T-helper 1 cell (primary cell): Measurements from ENCODE around the gene RAP2C.

Experiments used
- DNase-seq, 5 donors: peaks; one replicate each; pipeline ENCODE4 v3.0.0-alpha.2; 2012 to 2020
- total RNA-seq, 4 donors: gene quantifications; one replicate each; lab custom pipeline; 2026; lab: John Stamatoyannopoulos, UW

RAP2C gene
- 59.2 to 105 (median 68.3) reads per million in 4 donors for total RNA-seq

DNA sequence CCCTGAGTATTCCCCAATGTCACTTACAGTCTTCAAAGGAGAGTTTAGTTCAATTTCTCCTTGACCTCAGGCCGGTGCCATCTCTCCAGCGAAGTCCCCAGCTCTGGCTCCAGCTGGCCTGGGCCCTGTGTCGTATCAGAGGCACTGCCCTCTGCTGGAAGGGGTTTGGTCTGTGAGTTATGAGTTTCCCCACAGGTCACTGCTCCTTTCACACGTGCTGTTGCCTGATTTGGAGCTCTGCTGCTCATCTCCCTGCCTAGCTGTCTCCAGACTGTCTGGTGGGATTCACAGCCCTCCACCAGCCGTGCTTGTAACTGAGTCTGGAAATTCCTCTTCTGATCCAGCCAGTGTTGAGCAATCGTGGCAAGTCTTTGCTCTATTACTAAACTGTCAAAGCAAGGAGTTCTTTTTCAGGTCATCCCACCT is at the start of gene RAP2C:
Gene RAP2C, minus strand, starts transcription at position 105 of the 426 bp plus-strand sequence. CDS start 2,179 bp downstream, outside the sequence.
- peak; percentile 25 to 66 (median 37) for DNase-seq

DNA sequence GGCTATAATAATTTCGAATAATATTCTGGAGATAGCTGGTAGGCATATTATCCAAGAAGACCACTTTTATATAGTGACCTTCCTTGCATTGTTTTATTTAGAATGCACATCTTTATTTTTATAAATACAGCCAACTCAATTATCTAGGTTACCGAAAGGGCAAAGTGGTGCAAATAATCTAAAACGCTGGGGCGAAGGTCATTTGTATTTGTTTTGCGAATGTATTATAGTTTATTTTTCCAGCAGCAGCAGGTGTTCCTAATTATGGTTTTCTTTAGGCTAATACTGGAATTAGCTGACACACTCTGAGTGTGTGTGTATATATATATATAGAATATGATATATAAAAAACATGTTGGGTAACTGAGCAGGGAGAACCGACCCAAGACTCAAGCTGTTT is 48.1 kb upstream of the RAP2C start:
- DNase-seq = no peak

- DNase-seq = no peak
These were observed 47.5 kb upstream of the RAP2C start for GRCh38 chrX:132266583-132267355.

DNA sequence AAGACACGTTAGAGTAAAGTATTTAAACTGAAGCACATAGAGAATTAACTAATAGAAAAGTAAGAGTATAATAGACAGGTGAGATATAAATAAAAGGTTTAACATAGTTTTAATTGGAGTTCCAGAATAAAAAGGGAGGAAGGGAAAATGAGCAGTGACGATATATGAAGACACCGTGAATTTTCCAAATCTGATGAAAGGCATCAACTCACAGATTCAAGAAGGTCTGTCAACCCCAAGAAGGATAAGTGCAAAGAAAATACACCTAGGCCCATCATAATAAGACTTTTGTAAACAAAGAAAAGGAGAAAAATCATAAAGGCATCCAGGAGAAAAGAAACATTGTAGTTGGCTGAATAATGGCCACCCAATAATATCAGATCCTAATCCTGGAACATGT is 43.9 kb upstream of the RAP2C start:
- DNase-seq = no peak

- DNase-seq = no peak
These were observed 39.3 kb upstream of the RAP2C start for GRCh38 chrX:132258509-132258908.

DNA sequence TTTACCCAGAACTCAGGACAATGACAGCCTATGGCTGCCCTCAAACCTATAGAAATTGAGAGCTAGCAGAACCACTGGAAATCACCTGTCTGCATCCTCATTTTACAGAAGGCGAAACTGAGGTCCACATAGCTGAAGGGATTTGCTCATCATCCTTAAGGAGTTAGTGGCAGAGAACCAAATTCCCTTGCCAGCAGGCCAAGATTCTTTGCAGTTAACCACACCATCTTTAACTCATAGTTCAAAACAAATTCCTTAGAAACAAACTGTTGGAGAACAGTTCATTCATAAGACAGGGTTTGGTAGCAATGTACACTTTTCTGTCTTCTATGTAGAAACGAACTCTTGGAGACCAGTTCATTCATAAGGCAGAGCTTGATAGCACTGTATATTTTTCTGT is 37.9 kb upstream of the RAP2C start:
- DNase-seq = no peak

DNA sequence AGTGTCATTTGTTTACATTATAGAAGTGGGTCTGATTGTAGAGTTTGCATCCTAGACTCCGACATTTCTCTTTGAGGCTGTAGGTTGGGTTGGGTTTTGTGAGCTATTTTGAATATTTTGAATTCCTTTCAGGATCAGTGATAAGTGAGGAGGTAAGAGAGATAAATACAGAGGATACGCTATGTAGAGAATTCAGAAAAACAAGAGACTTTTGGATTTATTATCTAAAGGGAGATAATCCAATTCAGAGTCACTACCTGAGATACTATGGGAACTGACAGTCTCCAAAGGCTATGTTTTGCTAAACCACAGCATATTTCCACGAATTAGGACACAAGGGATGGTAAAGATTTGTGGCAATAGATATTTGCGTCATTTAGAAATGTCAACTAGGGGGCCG is 16.9 kb upstream of the RAP2C start:
- no peak for DNase-seq

GRCh38 chrX:132235488-132235887 is 16.2 kb upstream of the RAP2C start:
- no peak for DNase-seq

GRCh38 chrX:132231587-132231986 is 12.3 kb upstream of the RAP2C start:
- DNase-seq = no peak

DNA sequence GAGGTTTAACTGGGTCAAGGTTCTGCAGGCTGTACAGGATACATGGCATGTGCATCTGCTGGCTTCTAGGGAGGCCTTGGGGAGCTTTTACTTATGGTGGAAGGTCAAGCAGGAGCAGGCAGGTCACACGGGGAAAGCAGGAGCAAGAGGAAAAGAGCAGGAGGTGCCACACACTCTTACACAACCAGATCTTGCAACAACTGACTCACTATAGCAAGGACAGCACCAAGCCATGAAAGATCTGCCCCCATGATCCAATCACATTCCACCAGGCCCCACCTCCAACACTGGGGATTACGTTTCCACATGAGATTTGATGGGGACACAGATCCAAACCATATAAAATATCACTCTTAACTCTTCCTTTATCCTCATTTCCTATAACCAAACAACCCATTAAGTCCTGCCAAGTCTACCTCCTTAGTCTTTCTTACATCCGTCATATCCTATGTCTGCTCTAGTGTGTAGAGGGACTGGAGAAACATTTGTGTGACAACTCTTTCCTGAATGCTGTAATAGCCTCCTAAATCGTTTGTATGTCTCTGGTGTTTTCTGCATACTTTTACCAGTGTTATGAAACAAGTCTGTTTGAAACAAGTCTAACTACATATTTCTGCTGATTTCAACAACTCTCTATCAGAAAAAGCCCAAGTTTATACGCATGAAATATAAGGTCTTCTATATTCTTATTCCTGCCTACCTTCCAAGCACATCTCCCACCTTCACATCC is 8.3 kb upstream of the RAP2C start:
- no peak for DNase-seq

- DNase-seq = no peak
These were observed 6.9 kb upstream of the RAP2C start for GRCh38 chrX:132226169-132226568.

- peak; percentile 63 to 83 (median 74) for DNase-seq
These were observed 991 bp downstream of the RAP2C start for GRCh38 chrX:132218100-132218812.

- DNase-seq = peak; percentile 57 to 83 (median 71)
These were observed 1.8 kb downstream of the RAP2C start for GRCh38 chrX:132217203-132218073.

GRCh38 chrX:132216806-132217202 is 2.4 kb downstream of the RAP2C start:
- DNase-seq = peak in 3 of 5 donors; percentile 9 to 64 (median 10)

- no peak for DNase-seq
These were observed 3.0 kb downstream of the RAP2C start for GRCh38 chrX:132216283-132216682.

DNA sequence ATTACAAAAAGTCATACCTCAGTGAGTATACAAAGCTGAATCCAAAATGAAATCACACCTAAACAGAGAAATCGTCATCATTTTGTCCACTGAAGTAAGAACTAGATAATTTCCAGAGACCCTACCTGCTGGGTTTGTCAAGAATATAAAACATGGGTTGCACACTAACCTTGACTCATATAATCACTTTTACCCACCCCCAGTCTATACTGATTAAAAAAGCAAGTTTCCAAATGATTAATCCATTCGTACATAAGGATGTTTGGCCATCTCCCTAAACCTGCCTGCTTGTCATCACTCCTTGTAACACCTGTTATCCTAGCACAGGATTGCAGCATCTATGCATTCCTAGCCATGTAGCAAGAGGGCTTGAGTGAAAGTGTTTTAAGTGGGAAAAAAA is 4.7 kb downstream of the RAP2C start:
- DNase-seq = peak in 1 of 5 donors; percentile 9

GRCh38 chrX:132209527-132209926 is 9.7 kb downstream of the RAP2C start:
- no peak for DNase-seq

GRCh38 chrX:132208422-132208821 is 10.8 kb downstream of the RAP2C start:
- no peak for DNase-seq

GRCh38 chrX:132207996-132208395 is 11.3 kb downstream of the RAP2C start:
- no peak for DNase-seq

DNA sequence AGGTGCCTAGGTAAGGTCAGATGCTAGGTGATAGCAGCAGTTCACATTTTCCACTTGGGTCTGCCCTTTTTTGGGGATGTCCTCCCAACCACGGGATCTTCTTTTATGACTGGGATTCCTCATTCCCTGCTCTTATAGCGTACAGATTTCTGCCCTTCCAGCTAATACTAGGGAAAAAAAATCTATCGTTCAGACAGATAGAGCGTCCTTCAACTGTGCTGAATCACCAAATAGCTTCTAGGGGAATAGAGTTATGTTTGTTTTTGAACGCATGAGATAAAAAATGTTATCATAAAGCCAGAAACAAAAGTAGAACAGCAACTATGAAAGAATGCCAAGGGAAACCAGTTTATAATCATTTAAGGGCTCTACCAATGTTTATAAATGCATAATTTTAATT is 13.0 kb downstream of the RAP2C start:
- DNase-seq = no peak

DNA sequence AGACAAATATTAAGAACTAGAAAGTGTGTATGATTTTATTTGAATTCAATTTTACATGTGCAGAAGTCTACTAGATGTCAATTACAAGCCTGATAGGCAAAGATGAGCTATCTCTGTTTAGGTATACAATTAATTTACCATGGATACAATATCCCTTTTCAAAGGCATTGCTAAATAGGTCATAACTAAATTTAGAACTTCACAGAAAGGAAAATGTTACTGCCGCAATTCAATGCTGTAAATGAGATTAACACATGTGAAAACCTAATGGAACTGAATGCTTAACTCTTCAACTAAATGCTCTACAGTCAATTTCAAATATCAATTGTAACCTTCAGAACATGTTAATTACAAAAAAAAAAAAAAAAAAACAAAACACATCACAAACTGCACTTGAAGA is 14.6 kb downstream of the RAP2C start:
- DNase-seq = no peak

DNA sequence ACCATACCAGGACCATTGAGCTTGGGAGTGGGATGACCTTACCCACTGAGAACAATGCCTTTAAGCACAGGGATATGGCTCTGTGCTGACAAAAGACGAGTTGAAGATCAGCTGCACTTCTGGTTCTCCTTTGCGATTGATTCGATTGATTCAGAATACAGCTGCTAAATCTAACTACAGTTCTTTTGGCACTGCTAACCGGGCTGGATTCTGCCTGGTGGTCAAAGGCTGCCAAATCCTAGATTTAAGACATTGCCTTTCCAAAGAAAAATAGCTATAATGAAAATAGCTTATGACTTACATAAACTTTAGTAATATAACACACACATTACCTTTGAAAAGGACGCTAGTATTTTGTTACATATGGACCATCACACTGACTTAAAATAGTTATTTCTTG is 18.3 kb downstream of the RAP2C start:
- DNase-seq = no peak
